Inflammatory macrophage treated with lipopolysaccharide for 1 hour (primary cell): ENCODE measurements around the gene GLRA1.
"Not testable (repeated sequence)": the region's sequence is repeated elsewhere in the genome, so short reads cannot be mapped to it uniquely, and the experiment has no call there.

Experiments used
- DNase-seq, 2 donors: peaks; one replicate each; pipeline ENCODE4 v3.0.0-alpha.2; 2020 to 2022

The GLRA1 gene

DNA sequence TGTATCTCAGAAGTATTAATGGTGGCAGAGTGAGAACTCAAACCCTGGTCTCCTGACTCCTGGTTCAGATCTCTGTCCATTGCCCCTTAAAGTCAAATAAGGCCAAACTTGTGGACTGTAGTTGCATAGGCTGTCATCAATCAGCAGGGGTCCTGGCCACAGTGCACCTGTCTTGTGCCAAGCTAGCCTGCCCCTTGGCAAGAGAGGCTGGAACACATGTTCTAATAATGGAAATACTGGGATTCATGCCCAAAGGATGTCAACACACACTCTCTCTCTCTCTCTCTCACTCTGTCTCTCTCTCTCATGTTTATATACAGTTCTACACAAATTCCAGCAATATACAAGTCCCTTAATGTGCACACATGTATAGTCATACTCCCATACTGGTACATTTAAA lies 44.3 kb downstream of the GLRA1 start:
- no peak for DNase-seq

DNA sequence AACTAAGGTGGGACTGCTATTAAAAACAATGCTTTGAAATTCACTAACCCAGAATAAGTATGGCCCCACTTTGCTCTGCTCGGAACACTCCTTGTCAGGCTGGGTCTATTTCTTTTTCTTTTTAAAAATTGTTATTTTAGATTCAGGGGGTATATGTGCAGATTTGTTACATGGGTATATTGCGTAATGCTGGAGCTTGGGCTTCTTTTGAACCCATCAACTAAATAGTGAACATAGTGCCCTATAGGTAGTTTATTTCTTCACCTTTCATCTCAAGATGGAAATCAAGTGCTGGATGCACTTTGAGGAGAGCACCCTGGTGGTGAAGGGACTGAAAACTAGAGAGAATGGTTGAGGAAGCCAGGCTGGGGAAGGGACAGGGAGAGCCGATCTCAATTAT lies 51.0 kb downstream of the GLRA1 start:
- no peak for DNase-seq

DNA sequence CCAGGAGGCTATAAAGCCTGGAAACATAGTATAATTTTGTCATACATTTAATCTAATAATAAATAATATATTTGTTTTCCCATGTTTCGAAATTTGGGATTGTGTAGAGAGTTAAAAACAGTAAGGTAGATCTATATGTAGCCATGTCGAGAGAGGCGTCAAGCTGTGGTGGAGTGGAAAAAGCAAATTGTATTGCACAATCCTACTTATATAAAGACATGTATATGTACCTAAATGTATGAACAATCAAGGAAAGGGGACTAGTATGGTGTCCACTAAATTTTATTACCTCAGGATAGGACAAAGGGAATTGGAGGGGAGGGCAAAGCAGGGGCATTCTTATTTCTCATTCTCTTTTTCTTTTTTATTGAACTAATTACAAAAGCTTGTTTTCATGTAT lies 52.0 kb downstream of the GLRA1 start:
- no peak for DNase-seq

DNA sequence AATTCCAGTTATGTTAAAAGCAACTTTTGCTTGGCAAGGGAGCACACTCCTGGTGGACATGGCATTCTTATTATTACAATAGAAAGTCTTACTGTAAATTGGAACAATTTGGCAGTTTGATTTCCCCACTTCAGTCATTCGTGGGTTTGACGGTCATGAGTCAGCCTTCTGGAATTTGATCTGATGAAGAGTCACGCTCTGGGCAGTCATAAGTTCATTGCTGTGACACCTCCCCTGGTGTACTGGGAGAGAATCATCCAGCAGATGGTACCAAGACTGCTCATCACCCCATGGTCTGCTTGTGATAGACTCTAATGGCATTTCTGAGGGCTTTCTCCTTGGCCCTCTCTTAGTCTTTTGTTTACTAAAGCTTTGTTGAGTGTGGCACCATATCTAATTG lies 53.8 kb downstream of the GLRA1 start:
- no peak for DNase-seq

DNA sequence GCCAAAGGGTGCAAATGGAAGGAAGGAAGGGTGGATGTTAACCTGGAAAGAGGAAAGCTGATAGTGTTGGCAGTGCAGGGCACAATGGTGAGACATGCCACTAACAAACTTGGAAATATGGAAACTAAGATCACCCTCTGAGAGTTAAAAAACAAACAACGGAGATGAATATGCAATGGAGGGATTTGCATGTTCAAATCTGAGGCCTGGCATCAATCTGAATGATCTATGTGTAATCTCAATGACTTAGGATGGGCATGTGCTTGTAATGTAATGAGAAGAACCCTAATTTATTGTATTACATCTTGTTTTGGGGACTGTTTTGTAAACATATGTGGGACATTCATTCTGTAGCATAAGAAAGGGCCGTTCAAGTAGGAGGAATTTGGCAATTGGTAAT lies 54.4 kb downstream of the GLRA1 start:
- no peak for DNase-seq

DNA sequence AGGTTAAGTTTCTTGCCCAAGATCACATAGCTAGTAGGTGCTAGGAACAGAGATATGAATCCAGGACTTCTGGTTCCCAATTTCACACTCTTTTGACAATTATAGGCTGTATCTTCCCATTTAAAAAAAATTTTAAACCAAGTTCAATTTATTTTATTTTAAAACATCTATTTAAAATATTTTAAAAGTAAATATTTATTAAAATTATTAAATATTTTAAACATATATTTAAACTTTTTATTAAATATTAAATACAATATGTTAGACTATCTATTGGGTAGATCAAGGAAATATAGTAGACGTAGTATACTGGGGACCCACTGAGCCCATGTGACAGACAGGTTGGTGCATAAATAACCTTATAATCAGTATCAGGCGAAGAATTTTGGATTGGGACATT lies 54.8 kb downstream of the GLRA1 start:
- no peak for DNase-seq

DNA sequence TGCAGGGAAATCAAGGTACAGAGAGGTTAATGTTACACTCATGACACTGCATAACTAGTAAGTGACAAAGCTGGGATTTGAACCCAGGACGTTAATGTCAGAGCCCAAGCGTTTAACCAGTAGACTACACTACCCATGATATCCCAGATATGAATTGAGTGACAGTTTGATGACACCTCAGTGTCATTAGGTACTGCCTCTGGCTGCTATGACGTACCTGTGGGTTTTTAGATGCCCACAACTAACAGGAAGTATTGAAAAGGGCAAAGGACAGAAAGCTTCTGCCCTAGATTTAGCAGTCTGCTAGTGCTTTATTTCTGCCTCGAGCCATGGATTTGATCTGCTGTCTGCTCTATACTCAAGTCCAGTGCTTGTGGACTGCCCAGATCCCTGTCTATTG lies 56.2 kb downstream of the GLRA1 start:
- DNase-seq = no peak

DNA sequence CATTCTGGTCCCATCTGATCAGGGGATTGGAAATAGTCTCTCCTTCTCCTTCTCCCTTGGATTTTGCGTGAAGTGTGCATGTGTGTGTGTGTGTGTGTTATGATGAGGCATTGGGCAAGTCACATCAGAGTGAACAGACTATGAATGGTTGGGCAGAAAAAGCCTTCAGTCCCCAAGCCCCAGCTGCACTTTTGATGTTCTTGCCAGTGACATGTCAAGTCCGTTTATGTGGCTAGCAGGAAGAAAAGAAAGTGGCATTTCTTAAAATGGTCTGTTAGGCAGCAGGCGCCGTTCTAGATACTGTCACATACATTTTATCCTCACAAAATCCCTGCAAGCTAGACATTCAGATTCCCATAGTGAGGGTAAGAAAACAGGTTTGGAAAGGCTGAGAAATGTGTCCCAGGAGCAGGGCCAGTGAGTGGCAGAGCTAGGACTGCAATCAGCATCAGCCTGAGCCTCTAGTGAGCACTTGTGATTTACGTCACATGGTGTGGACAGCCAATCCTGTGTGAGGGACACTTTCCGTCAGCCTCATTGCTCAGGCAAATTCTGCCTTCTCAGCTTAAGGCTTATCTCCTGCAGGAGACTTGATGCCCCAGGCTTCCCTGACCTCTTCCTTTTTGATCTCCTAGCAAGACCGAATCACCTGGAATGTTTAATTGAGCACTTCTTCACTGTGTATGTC lies 60.4 kb downstream of the GLRA1 start:
- no peak for DNase-seq

DNA sequence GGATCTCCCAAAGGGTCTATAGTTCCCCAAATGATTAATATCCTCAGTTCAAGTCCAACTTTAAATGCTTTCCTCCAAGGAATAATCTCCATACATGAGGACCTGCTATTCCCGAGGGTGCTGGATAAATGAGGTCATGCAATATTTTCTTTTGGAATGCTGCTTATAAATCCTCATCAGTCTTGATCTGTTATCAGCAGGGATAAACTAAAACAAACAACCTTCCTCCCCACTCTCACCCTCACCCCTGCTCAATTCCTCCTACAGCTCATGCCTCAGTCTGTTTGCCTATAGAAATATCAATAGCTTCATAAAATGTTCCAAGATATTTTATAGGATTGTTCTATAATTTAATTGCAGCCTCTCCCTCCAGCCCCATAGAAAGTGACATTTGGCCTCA lies 61.1 kb downstream of the GLRA1 start:
- DNase-seq = no peak

DNA sequence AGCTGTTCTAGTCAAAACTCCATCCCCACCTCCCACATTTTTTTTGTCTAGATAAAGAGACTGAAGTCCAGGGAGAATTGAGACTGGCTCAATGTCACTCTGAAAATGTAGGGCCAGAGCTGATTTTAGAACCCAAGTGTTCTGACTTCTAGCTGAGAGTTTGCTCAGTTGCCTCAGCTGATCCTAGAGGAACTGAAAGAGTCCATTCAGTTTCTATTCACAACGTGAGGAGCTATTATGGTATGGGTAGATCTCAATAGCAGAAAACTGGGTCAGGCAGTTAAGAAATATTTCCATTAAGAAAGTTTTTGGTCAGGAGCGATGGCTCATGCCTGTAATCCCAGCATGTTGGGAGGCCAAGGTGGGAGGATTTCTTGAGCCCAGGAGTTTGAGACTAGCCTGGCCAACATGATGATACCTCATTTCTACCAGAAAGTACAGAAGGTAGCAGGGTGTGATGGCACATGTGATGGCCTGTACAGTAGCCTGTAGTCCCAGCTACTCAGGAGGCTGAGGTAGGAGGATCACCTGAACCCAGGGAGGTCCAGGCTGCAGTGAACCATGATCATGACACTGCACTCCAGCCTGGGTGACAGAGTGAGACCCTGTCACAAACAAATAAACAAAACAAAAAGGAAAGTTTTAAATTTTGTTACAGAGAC lies 61.7 kb downstream of the GLRA1 start:
- no peak for DNase-seq

DNA sequence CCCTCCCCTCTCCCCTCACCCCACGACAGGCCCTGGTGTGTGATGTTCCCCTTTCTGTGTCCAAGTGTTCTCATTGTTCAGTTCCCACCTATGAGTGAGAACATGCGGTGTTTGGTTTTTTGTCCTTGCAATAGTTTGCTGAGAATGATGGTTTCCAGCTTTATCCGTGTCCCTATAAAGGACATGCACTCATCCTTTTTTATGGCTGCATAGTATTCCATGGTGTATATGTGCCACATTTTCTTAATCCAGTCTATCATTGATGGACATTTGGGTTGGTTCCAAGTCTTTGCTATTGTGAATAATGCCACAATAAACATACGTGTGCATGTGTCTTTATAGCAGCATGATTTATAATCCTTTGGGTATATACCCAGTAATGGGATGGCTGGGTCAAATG lies 63.8 kb downstream of the GLRA1 start:
- DNase-seq = not testable (repeated sequence)

DNA sequence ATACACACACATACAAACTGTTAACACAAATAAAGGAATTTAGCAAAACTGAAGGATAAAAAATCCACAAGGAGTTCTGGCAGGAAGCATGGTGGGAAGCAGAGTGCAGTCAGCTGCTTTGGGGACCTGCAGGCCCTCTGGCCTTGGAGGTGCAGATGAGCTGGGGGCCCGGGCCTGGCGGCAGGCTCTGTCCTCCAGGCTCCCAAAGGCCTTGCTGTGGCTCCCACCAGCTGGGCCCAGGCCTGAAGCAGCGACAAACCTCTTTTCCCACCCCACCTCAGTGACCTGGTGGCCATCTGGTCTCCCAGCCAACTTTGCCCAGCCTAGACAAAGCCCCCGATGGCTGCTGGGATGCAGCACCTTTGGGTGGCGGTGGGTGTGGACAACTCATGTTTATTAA lies 67.8 kb downstream of the GLRA1 start:
- DNase-seq = no peak

DNA sequence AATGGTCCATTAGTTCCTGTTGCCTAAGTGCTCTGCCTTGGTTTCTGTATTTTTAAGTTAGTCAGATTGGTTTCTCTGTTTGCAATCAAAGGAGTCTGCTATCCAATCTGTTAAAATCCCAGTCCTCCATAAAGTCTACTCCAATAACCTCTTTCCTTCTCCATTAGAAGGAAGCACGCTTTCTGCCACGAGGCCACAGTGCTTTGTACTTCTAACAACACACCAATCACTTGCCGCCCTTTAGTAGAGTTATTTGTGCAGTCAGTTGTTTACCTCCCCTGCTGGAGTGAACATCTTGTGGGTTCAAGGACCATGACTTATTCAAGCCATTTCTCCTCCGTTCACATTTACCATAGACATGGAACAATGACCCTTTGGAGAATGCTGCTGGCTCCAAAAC lies 69.0 kb downstream of the GLRA1 start:
- DNase-seq = no peak

DNA sequence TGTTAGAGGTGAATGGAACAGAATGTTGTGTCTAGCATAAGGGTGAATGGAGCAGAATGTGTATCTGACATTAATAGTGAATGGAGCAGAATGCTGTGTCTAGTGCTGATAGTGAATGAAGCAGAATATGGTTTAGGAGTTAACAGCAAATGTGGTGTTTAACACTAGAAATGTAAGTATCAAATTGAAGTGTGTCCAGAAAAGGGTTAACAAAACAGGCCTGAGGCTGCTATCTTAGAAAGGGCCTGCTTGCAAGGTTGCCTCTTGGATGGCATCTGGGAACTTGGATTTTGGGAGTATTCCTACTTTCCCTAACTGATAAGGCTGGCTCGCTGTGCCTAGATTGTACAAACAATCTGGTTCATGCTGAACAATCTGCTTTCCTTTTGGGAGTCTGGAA lies 76.8 kb downstream of the GLRA1 start:
- DNase-seq = no peak

DNA sequence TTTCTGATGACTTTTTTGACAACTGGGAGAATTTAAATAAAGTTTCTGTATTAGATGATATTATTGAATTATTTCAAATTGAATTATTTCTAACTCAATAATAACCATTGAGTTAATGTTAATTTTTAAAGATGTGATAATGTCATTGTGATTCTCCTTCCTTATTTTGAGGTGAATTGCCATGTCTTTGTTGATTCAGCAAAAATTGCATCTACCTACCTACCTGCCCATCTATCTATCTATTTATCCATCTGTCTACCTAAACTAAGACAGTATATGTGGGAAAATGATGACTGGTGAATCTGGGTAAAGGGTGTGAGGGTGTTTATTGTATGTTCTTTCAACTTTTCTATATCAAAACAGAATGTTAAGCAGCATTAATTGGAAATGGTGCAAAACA lies 77.9 kb downstream of the GLRA1 start:
- DNase-seq = no peak

DNA sequence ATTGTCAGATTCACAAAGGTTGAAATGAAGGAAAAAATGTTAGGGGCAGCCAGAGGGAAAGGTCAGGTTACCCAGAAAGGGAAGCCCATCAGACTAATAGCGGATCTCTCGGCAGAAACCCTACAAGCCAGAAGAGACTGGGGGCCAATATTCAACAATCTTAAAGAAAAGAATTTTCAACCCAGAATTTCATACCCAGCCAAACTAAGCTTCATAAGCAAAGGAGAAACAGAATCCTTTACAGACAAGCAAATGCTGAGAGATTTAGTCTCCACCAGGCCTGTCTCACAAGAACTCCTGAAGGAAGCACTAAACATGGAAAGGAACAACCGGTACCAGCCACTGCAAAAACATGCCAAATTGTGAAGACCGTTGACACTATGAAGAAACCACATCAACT lies 91.8 kb downstream of the GLRA1 start:
- DNase-seq = not testable (repeated sequence)

DNA sequence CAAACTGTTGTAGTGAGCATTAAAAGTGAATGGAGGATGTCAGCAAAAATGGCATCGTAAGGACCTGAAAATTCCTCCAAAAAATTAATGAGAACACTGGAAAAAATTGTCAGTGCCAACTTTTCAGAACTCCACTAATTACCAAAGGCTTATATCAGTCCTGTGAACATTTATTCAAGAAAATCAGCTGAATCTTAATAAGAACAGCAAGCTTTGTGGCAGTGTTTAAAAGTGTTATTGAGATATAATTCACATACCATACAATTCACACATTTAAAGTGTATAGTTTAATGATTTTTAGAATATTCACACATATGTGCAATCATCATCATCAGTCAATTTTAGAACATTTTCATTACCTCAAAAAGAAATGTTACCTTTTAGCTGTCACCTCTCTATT lies 95.3 kb downstream of the GLRA1 start:
- DNase-seq = no peak

DNA sequence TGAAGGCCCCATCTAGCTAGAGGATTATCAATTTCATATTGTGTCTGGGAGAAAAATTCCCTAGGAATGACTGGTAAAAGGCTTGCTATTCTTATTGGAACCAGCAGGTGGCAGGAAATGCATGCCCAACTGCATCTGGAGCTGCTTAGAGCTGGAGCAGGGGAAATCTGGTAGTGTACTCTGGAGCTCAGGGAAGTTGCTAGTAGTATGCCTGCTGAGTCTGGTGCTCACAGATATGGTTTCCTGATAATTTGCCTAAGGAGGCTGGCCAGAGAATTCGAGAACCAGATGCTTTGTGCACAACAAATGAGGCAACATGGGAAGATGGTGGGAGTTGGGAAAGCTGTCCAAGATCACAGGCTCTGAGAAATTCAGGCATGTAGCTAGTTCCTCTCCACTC lies 99.2 kb downstream of the GLRA1 start:
- DNase-seq = peak; percentile 49 to 70

DNA sequence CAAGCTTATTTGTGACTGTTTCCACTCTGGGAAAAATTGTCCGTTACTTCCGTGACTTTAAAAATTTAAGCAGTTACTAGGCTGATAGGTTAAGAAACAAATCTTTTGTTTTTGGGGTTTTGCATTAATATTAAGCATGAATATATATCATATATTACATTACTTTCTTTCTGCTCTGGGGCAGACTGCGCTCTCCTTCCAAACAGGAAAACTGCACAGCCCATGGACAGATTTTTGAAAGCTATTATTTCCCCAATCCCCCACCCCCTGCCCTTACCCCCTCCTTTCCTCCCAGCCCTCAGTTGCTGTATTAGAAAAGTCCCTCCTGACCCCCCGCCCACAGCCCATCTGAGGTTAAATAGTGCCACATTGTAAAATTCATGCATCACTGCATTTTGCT lies 102.5 kb downstream of the GLRA1 start:
- peak in 1 of 2 donors; percentile 20 for DNase-seq

DNA sequence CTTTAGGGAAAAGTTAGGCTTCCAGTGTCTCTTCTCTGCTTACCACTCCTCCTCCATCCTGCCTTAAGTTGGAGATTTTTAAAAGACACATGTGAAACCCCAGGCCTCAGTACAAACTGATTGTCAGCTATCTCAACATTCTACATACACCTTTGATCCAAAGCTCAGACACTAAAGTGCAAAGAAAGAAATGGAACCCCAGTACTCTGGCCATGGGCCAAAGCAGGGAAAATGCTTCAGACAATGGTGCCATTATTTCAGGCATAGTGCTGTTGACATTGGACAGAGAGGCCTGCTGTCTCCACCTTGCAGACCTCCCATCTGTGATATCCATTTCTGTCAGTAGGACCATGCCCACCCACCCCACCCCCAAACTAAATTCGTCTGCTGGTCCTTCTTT lies 103.7 kb downstream of the GLRA1 start:
- DNase-seq = no peak

DNA sequence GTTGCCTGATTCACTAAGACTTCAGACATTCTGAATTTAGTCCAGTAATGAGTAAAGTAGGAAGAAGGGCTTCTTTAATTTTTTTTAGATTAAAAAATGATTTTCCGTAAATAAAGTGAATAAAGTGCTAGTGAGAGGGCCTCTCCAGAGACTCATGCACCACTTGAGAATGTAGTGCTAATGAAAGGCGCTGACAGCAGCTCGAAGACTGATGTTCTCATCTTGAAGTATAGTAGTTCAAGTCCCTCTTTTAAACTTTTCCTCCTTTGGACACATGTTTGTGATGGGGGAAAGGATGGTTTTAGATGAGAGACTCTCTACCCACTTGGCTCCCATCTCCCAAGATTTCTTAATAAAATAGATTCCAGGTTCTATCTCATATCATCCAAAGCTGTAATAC lies 104.4 kb downstream of the GLRA1 start:
- no peak for DNase-seq

DNA sequence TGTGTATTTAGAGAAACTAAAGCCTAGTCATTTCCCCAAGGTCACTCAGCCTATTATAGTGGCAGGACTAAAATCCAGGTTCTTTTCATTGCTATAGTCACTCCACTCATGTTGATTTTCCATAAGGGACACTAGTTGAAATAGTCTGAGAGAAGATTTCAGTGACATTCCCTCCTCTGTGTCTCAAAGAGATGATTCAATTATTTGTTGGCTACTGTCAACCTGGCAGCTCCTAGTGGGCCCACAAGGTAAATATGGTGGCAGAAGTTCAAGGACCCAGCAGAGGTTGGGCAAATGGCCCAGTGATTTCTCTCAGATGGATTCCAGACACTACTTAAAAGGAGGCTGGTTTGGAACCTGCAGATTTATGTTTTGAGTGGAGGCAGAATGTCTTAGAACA lies 104.8 kb downstream of the GLRA1 start:
- no peak for DNase-seq

DNA sequence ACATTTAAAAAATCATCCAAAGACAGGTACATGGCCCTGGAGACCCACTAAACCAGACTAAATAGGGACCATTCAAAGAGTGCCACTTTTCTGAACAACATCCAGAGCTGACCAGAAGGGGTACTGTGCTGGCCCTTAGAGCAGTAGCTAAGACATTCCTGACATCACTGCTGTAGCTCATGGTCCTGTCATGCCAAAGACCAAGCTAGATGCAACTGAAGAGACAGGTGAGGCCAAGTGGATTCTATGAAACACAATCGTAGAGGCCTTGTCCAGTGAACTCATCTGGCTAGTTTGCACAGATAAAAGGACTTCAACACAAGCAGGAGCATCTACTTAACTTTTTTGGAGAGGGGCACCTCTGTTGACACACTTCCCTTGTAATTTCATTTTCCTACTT lies 109.6 kb downstream of the GLRA1 start:
- no peak for DNase-seq

DNA sequence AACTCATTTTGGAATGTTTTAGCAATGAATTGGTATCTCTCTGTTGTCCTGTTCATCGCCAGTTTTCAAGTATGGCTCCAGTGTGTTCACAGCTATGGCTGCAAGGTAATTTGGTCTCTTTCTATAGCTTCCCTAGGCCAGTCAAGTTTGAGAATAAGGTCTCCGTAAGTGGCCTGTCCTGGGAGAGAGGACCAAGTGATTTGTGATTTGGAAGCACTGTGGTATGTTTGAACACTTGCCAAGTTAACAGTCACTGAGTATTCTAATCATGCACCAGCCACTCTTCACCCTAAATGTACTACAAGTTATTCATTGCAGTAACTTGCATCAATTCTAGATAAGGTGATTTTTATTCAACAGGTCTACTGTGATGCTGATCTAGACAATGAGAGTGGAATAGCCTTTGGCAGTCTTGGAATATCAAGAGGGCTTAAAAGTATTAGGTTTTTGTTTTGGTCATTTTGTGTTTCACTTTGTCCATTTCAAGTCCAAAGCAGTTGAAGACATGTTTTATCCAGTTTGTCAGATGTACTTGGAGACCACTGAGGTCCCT lies 111.8 kb downstream of the GLRA1 start:
- DNase-seq = no peak
